DND-41 (cell line): ENCODE data around the gene CDC123.

Source experiments
- EZH2 ChIP-seq: IDR thresholded peaks from 3 replicates; pipeline ENCODE4 v1.6.1; 2012; ENCODE audit warnings: borderline replicate concordance, low read depth, mild to moderate bottlenecking, moderate library complexity, low read length, inconsistent platforms; ENCODE audit not compliant: severe bottlenecking
- TF ChIP-seq, protein P1 (sequence below): IDR thresholded peaks from 2 replicates; pipeline ENCODE4 v1.5.1; 2012; ENCODE audit warnings: borderline replicate concordance, low read length, moderate library complexity, mild to moderate bottlenecking; ENCODE audit not compliant: poor library complexity, severe bottlenecking; ENCODE audit errors: extremely low read depth

DNA sequence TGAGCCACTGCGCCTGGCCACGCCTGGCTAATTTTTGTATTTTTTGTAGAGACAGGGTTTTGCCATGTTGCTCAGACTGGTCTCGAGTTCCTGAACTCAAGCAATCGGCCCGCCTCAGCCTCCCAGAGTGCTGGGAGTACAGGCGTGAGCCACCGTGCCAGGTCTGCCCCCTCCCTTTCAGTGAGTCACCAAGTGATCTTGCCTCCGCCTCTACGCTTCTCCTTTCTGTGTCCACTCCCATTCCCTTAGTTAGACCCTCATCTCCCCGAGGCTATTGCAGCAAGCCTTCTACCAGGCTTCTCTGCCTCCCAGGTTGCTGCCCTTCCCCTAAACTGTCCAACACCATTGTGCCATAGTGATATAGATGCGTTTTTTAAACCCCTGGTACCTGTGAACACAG, 32.9 kb downstream of the CDC123 start:
- TF ChIP-seq, protein P1, sequence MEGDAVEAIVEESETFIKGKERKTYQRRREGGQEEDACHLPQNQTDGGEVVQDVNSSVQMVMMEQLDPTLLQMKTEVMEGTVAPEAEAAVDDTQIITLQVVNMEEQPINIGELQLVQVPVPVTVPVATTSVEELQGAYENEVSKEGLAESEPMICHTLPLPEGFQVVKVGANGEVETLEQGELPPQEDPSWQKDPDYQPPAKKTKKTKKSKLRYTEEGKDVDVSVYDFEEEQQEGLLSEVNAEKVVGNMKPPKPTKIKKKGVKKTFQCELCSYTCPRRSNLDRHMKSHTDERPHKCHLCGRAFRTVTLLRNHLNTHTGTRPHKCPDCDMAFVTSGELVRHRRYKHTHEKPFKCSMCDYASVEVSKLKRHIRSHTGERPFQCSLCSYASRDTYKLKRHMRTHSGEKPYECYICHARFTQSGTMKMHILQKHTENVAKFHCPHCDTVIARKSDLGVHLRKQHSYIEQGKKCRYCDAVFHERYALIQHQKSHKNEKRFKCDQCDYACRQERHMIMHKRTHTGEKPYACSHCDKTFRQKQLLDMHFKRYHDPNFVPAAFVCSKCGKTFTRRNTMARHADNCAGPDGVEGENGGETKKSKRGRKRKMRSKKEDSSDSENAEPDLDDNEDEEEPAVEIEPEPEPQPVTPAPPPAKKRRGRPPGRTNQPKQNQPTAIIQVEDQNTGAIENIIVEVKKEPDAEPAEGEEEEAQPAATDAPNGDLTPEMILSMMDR: no peak
- TF ChIP-seq EZH2: no peak
